GM18499 (cell line): Measurements from ENCODE around the gene RMND1.
"Not testable (repeated sequence)": the region's sequence is repeated elsewhere in the genome, so short reads cannot be mapped to it uniquely, and the experiment has no call there.

Source experiments
- ATAC-seq: cut with Tn5 transposase; IDR thresholded peaks from one replicate; pipeline ENCODE4 v1.9.1; 2021; ENCODE audit warnings: moderate number of reproducible peaks; ENCODE audit not compliant: insufficient read depth, unreplicated experiment

Gene RMND1

GRCh38 chr6:151388997-151389617 lies 62.8 kb downstream of the RMND1 start:
- no peak for ATAC-seq

- no peak for ATAC-seq
Observed at GRCh38 chr6:151388236-151388635, 63.7 kb downstream of the RMND1 start.

GRCh38 chr6:151387175-151387970 lies 64.6 kb downstream of the RMND1 start:
- ATAC-seq: no peak

DNA sequence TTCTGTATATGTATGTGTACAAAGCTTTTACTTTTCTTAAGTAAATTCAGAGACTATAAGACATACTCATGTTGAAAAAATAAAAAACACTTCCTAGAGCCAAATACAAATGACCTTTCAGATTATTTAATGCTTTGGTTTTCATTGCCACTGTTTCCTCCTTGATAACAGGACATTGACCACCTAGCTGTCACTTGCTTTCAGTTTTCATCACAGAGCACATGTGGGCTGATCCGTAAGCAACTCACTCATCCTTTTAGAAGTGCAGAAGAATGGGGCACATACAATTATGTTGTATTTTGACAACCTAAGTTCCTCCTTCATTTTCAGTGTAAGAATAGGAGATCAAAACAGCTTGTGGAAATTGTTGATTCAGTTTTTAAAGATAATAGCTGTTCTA lies 66.7 kb downstream of the RMND1 start:
- no peak for ATAC-seq

DNA sequence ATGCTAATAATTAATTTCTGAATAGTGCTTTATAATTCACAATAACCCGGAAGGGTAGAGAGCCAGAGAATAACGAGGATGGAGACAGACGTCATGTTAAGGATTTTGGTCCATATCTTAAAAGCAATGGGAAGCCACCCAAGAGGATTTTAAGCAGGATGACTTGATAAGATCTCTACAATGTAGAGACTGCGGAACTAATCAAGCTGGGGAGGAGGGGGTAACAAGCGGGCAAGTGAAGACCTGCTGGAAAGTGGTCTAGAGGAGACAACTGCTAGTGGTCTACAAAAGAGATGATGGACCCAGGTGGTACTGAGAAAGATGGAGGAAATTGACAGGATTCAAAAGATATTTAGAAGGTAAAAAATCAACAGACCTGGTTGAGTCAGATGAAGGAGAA lies 67.8 kb downstream of the RMND1 start:
- ATAC-seq: no peak

DNA sequence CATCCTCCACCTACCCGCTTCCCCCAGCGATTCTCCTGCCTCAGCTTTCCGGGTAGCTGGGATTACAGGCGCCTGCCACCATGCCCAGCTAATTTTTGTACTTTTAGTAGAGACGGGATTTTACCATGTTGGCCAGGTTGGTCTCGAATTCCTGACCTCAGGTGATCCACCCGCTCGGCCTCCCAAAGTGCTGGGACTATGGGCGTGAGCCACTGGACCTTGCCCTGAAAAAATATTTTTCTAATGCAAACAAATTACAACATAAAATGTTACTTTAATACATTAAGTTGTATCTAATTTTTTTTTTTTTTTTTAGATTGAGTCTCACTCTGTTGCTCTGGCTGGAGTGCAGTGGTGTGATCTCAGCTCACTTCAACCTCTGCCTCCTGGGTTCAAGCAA lies 69.3 kb downstream of the RMND1 start:
- not testable (repeated sequence) for ATAC-seq

- no peak for ATAC-seq
Observed at GRCh38 chr6:151381722-151382121, 70.2 kb downstream of the RMND1 start.

DNA sequence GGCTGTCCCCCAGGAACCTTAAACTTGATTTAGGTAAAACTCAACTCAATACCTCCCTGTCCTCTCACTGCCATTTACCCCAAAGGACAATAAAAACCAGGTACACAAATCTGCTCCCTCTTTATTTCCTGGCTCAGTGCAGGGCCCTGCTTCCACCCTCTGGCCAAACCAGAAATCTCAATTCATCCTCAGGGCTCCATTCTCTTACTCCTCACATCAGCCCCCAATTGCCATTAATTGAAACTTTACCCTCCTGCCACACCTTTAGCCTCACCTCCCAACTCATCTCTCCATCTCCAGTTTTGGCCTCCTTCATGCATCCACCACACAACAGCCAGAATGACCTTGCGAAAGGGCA lies 71.1 kb downstream of the RMND1 start:
- ATAC-seq: no peak

DNA sequence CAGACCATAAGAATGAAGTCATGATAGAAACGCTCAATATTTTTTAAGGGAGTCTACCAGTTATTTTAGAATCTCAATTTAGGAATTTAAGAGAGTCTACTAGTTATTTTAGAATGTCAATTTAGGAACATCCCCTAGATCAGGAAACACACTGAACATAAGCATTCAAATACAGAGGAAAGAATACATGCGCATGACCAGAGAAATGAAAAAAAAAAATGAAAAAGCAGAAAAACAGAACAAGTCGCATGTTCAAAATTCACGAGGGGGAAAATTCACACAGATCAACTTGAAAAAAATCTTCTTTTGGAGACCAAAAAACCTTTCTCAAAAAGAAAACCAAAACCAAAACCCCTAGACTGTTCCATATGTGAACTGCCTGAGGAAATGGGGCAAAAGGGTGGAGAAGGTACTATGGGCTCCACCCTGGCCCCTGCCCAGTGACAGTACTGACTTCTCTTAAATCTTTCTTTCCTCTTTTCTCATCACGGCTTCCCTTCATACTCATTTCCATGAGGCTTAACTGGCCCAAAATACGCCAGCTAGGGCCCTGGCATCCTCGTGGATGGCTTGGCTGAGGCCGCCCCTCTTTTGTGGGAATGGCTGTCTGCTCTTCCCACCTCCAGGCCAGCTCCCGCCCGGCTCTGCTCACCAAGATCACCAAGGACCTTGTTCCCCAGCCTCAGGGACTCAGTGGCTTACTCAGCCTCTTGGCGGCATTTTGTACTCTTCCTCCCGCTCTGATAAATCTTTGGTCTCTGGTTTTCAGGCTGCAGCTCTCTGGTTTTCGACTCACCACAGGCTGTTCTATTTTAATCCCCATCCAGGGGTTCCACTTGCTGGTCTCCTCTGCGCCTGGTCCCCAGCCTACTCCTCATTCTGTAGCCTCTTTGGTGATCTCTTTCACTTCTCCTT lies 71.7 kb downstream of the RMND1 start:
- ATAC-seq: peak; percentile 36

DNA sequence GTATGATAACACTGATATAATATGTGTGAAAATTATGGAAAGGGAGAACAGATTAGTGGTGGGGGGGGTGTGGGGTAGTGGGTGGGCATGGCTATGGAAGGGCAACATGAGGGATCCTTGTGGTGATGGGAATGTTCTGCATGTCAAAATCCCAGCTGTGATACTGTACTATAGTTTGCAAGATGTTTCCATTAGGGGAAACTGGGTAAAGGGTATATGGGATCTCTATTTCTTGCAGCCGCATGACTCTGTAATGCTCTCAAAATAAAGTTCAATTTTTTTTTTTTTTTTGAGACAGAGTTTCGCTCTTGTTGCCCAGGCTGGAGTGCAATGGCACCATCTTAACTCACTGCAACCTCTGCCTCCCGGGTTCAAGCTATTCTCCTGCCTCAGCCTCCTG lies 74.8 kb downstream of the RMND1 start:
- ATAC-seq: no peak

DNA sequence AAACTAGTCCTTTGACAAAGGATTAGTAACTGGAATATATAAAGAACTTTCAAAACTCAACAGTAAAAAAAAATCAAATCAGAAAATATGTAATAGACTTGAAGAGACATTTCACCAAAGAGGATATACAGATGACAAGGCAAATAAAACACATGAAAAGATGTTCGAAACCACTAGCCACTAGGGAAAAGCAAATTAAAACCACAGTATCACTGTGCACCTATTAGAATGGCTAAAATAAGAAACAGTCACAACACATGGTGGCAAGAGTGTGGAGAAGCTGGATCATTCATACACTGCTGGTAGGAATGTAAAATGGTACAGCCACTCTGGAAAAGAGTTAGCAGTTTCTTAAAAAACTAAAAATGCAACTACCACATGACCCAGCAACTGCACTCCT lies 75.5 kb downstream of the RMND1 start:
- ATAC-seq: no peak

DNA sequence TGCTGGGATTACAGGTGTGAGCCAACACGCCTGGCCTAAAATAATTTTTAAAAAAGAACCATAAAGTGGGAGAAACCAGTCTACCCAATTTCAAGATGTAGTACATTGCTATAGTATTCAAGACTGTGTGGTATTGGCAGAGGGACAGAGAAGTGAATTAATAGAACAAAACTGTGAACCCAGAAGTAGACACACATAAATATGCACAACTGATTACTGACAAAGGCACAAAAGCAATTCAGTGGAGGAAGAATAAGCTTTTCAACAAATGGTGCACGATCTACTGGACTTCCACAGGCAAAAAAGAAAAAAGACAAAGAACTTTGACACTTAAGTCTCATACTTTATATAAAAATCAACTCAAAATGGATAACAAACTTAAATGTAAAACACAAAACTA lies 76.1 kb downstream of the RMND1 start:
- ATAC-seq: no peak

- no peak for ATAC-seq
Observed at GRCh38 chr6:151374036-151374683, 77.8 kb downstream of the RMND1 start.

GRCh38 chr6:151372164-151372563 lies 79.8 kb downstream of the RMND1 start:
- ATAC-seq: no peak

DNA sequence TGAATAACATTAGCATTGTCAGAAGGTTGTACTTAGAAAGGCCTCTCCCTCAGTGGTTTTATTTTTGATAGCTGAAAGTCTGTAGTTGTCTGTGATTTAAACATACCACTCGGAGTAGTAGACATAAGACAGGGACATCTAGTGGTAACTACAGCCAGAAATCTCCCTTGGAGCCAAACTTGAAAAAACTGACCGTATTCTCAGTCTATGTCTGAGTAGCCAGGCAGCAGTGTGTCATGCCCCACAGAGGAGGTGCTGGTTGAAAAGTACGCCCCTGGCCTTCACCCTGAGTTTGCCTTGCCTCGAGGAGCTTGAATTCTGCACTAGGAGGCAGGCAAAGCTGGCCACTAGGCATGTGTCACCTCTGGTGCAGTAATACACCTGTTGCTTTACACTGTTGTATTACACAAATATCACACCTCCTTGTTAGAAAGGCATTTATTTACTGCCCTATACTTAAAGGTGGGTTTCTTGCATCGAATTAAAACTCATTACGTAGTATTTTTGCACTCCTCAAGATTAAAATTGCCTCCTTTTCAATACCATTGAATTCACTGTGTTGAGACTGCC lies 81.3 kb downstream of the RMND1 start:
- no peak for ATAC-seq

DNA sequence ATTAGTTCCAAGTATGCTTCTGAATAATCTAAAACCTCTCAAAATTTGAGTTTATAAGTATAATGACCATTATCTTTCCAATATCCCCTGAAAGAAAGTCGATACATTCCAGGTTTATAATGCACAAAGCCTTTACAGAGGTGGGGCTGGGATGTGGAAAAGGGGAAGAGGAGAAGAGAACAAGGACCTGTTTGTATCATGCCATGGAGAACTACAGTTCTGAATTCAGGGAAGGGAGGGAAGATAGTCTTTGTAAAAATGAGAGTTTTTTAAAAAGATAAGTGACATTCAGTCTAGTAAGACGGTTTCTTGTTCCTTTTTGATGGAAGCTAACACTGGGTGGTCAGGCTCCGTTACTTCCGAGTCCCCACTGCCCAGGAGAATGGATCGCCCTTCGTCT lies 86.7 kb downstream of the RMND1 start:
- no peak for ATAC-seq

DNA sequence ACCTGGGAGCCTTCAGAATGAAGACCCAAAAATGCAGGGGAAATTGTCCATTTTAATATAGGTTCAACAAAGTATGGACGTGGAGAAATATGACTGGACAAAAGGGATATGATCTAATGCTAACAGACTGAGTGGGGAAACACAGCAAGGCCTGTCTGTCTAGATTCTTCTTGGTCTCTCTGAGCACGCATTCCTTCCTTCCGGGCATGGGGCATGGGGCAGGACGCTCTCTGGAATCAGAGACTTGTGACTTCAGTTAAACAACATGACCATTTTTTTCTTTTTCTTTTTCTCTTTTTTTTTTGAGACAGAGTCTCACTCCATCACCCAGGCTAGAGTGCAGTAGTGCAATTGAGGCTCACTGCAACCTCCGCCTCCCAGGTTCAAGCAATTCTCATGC lies 92.4 kb downstream of the RMND1 start:
- no peak for ATAC-seq

DNA sequence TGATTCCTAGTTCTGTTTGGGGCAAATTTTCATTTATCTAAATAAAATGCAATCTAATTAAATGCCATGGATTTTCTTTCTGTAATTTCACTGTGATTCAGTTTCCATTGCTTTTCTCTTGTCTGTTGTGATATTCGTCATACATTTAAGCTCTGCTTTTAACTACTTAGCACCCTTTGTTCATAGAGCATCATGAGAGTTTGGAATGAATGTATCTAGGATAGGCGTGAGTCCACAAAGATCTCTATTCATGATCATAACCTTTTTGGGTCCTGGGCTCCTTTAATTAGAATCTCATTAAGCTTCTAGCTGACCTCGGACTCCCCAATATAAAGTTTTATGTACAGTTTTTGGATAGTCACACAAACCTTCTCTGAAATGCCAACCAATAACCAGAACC lies 93.5 kb downstream of the RMND1 start:
- no peak for ATAC-seq

DNA sequence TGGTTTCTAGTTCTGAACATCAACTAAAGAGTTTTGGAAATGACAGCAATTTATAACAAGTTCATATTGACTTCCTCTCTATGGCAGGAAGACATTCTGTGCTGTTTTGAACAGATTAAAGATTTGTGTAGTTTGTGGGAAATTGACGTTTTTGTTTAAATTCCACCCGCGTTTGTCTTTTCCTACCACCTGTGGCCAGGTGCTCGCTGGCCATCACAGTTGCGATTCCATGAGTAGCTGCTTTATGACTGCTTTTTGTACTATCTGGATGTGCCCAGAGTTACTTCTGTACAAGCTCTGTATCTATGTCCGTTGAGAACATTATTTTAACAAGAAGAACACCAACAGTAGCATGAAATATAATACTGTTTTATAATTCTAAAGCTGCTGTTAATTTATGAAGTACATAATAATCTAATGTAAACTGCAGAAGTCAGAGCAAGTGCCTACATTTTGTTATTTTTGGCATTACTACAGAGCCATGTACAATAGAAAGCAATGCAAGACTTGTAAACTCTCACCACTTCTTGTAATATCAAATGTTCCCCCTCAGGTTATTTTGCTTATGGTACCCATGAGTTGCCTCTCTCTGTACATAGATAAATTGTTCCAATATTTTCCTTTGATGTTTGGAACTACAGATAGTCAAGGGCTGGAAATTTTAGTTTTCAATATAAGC lies 94.0 kb downstream of the RMND1 start:
- no peak for ATAC-seq

DNA sequence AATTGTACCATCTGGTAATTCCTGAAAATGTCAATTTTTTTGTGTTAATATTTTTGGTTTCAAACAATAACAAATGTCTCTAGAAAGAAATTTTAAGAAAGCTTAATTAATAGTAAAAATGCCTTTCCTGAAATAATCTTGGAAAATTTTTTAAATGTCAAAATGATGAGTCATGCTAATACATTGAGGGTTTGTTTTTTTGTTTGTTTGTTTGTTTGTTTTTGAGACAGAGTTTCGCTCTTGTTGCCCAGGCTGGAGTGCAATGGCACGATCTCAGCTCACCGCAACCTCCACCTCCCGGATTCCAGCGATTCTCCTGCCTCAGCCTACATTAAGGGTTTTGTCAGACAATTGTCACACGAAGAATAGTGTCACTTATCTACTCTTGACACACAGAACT lies 94.9 kb downstream of the RMND1 start:
- not testable (repeated sequence) for ATAC-seq
